ENCODE results near the gene SELENON. TPM values are rescaled to one million over a fixed set of nuclear protein-coding genes. Genes with fewer than 3 reads are reported as not detected.

Gene SELENON
- total and polyA plus RNA-seq, 2 experiments from 2014 or later: 26.7 to 37.7 TPM

GRCh38 chr1:25816112-25816718 is 16.2 kb downstream of the SELENON start:
- H3K9me2 ChIP-seq (replicated peaks; ENCODE audit: insufficient read depth): no peaks in the 10 kb centered on the region
- no peak for DNase-seq (ENCODE audit: low spot score)
- H3K4me1 ChIP-seq (ENCODE audit: insufficient read depth): peaks cover 19% of the 10 kb centered on the region
- H3K36me3 ChIP-seq (replicated peaks; ENCODE audit: insufficient read depth, low read depth): no peaks in the 10 kb centered on the region
- WGBS (ENCODE audit: low lambda C conversion rate, missing lambda C conversion rate): 92% methylated on average over 15 of the region's 15 CpGs
- H3K4me2 ChIP-seq: no peak overlapping the region
- peaks cover 5% of the 10 kb centered on the region for H4K20me1 ChIP-seq (ENCODE audit: insufficient read depth, poor library complexity, severe bottlenecking)
- H3K27me3 ChIP-seq: no peaks in the 10 kb centered on the region
- H3K27ac ChIP-seq: no peak overlapping the region
- H3K4me3 ChIP-seq: no peak overlapping the region
- H2AFZ ChIP-seq: no peak overlapping the region
- H3K79me2 ChIP-seq: peaks cover 11% of the 10 kb centered on the region
- H3K9me3 ChIP-seq (ENCODE audit: low read depth): no peaks in the 10 kb centered on the region
- no peak for TF ChIP-seq CTCF (IDR thresholded peaks at IDR 0.05; ENCODE audit: poor library complexity)

- TF ChIP-seq CTCF (IDR thresholded peaks at IDR 0.05; ENCODE audit: poor library complexity) (peak; percentile 35), EZH2 (IDR thresholded peaks at IDR 0.05; ENCODE audit: borderline replicate concordance) (no peak)
- Histone ChIP-seq H2AFZ (no peak overlapping the region), H3K79me2 (peaks cover 27% of the 10 kb centered on the region), H4K20me1 (ENCODE audit: insufficient read depth, poor library complexity, severe bottlenecking) (peaks cover 12% of the 10 kb centered on the region), H3K4me2 (peak overlapping the region; percentile 93), H3K27ac (peak overlapping the region; percentile 90), H3K4me3 (no peak overlapping the region), H3K4me1 (ENCODE audit: insufficient read depth) (peaks cover 21% of the 10 kb centered on the region), H3K9me2 (replicated peaks; ENCODE audit: insufficient read depth) (no peaks in the 10 kb centered on the region), H3K36me3 (replicated peaks; ENCODE audit: insufficient read depth, low read depth) (no peaks in the 10 kb centered on the region), H3K9me3 (ENCODE audit: low read depth) (no peaks in the 10 kb centered on the region), H3K27me3 (no peaks in the 10 kb centered on the region)
- peak; percentile 55 for DNase-seq (ENCODE audit: low spot score)
- 42% methylated on average over 8 of the region's 8 CpGs for WGBS (ENCODE audit: low lambda C conversion rate, missing lambda C conversion rate)
Measured at GRCh38 chr1:25817840-25818501, 18.0 kb downstream of the SELENON start.

GRCh38 chr1:25818569-25818968 is 18.6 kb downstream of the SELENON start:
- H3K4me2 ChIP-seq: peak overlapping the region; percentile 93
- H3K9me2 ChIP-seq (replicated peaks; ENCODE audit: insufficient read depth): no peaks in the 10 kb centered on the region
- no peak for TF ChIP-seq EZH2phosphoT487 (IDR thresholded peaks at IDR 0.05; ENCODE audit: low read depth, severe bottlenecking, unreplicated experiment)
- no peak for TF ChIP-seq EZH2 (IDR thresholded peaks at IDR 0.05; ENCODE audit: borderline replicate concordance)
- no peak for TF ChIP-seq CTCF (IDR thresholded peaks at IDR 0.05; ENCODE audit: poor library complexity)
- H3K9me3 ChIP-seq (ENCODE audit: low read depth): no peaks in the 10 kb centered on the region
- H3K4me1 ChIP-seq (ENCODE audit: insufficient read depth): peaks cover 21% of the 10 kb centered on the region
- DNase-seq (ENCODE audit: low spot score): no peak
- H3K36me3 ChIP-seq (replicated peaks; ENCODE audit: insufficient read depth, low read depth): no peaks in the 10 kb centered on the region
- H3K79me2 ChIP-seq: peaks cover 33% of the 10 kb centered on the region
- no peak overlapping the region for H3K4me3 ChIP-seq
- WGBS (ENCODE audit: low lambda C conversion rate, missing lambda C conversion rate): 70% methylated on average over 6 of the region's 6 CpGs
- no peaks in the 10 kb centered on the region for H3K27me3 ChIP-seq
- peak overlapping the region; percentile 90 for H3K27ac ChIP-seq
- H2AFZ ChIP-seq: no peak overlapping the region
- peaks cover 12% of the 10 kb centered on the region for H4K20me1 ChIP-seq (ENCODE audit: insufficient read depth, poor library complexity, severe bottlenecking)

All from hepatocyte (in vitro differentiated cells).